Measurements from ENCODE around the gene GALR1.

Gene GALR1

DNA sequence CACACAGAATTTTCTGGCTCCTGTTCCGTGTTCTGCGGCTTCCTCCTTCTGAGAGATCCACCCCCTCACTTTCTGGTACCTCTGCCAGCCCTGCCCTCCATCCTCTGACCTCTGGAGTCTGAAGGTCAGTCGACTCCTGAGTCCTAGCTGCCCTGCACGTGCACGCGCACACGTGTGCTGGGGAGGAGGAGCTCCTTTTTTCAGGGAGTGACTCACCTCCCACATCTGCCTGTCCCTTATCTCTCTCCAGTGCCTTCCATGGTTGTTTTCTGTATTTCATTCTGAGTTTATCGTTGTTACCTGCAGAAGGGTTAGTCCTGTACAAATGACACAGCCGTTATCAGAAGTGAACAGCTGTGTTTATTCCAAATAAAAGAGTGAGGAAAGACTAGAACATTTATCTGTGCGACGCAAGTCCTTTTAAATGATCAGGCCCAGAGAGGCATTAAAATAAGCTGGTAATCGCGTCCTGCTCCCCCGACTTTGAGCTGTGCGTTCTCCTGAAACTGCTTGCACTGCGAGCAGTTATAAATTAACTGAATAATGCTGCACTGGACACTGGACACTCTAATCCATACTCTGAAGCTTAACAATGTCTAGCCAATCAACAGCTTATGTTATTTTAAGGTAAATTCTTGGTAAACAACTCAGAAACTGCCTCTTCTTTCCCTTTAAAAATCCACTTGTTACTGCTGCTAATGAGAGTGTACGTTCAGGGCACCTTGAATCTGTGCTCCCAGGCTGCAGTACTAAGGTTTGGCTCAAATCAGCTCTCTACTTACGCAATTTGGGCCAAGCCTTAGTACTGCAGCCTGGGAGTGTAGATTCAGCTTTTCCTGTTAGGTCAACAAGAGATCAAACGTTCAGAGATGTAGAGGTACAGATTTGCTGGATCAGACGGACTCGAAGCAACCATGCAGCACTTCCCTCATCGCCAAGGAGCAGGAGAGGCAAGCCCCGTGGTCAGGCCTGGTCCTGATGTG lies 72.5 kb downstream of the GALR1 start (continued):
- TF ChIP-seq, protein P1, sequence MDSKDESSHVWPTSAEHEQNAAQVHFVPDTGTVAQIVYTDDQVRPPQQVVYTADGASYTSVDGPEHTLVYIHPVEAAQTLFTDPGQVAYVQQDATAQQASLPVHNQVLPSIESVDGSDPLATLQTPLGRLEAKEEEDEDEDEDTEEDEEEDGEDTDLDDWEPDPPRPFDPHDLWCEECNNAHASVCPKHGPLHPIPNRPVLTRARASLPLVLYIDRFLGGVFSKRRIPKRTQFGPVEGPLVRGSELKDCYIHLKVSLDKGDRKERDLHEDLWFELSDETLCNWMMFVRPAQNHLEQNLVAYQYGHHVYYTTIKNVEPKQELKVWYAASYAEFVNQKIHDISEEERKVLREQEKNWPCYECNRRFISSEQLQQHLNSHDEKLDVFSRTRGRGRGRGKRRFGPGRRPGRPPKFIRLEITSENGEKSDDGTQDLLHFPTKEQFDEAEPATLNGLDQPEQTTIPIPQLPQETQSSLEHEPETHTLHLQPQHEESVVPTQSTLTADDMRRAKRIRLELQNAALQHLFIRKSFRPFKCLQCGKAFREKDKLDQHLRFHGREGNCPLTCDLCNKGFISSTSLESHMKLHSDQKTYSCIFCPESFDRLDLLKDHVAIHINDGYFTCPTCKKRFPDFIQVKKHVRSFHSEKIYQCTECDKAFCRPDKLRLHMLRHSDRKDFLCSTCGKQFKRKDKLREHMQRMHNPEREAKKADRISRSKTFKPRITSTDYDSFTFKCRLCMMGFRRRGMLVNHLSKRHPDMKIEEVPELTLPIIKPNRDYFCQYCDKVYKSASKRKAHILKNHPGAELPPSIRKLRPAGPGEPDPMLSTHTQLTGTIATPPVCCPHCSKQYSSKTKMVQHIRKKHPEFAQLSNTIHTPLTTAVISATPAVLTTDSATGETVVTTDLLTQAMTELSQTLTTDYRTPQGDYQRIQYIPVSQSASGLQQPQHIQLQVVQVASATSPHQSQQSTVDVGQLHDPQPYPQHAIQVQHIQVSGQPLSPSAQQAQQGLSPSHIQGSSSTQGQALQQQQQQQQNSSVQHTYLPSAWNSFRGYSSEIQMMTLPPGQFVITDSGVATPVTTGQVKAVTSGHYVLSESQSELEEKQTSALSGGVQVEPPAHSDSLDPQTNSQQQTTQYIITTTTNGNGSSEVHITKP (tag by site-specific recombination; IDR thresholded peaks at IDR 0.05): no peak
- no peak for TF ChIP-seq ZNF548 (tag by site-specific recombination; IDR thresholded peaks at IDR 0.05)
- TF ChIP-seq ZNF19 (tag by site-specific recombination; IDR thresholded peaks at IDR 0.05; ENCODE audit: low read depth): no peak
- no peak for TF ChIP-seq ZNF114 (tag by site-specific recombination; IDR thresholded peaks at IDR 0.05)
- no peak for TF ChIP-seq MZF1 (tag by site-specific recombination; IDR thresholded peaks at IDR 0.05; ENCODE audit: borderline replicate concordance)
- no peak for TF ChIP-seq ZNF324 (tag by site-specific recombination; IDR thresholded peaks at IDR 0.05)
- no peak for TF ChIP-seq KLF10 (tag by site-specific recombination; IDR thresholded peaks at IDR 0.05)
- TF ChIP-seq ZNF521 (tag by site-specific recombination; IDR thresholded peaks at IDR 0.05): no peak

DNA sequence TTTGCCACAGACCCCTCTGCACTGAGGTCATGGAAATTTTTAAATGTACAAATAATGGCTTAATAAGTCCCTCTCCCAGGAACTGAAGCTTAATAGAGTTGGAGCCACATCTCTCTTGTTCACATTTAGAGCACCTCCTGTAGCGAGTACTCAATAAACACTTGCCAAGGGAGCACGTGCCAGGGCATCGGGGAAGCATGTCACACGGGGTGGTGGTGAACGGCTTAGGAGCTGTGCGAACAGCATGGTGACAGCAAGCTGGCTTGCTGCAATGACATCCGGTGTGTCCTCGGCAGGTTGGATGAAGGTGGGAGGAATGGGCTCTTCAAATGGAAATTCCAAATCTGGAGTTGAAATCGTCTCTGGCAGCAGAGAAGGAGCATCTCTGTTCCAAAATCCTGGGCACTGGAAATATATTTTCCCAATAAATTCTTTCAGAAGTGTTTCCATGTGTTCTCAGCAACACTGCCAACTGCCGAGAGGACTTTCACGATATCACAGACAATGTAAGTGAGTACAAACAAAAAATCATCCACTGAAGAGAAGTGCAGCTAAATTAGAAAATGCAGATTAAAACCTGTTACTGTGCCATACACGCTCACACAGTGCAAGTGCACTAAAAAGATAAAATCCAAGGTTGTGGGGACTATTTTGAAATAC lies 74.1 kb downstream of the GALR1 start:
- Histone ChIP-seq H3K27ac (ENCODE audit: extremely low read depth, low read depth, low read length) (no peak overlapping the region), H3K36me3 (ENCODE audit: control insufficient read depth in 2 of 2, insufficient read depth in 1 of 2, low read length in 2 of 2) (no peaks in the 10 kb centered on the region), H3K4me1 (ENCODE audit: control insufficient read depth, insufficient read depth, low read length) (no peaks in the 10 kb centered on the region), H3K9me3 (ENCODE audit: control insufficient read depth, insufficient read depth, low read depth, low read length) (no peaks in the 10 kb centered on the region), H3K4me3 (ENCODE audit: low read depth, low read length) (no peak overlapping the region)
- CTCF ChIA-PET: no interaction called here
- POLR2A ChIA-PET: no interaction called here
- no peak for TF ChIP-seq GLI4 (tag by site-specific recombination; IDR thresholded peaks at IDR 0.05)
- no peak for TF ChIP-seq MEIS1 (CRISPR knock-in tag; IDR thresholded peaks at IDR 0.05; ENCODE audit: borderline replicate concordance)
- TF ChIP-seq ZNF560 (tag by site-specific recombination; IDR thresholded peaks at IDR 0.05; ENCODE audit: borderline replicate concordance): no peak
- no peak for TF ChIP-seq ZBTB20 (tag by site-specific recombination; IDR thresholded peaks at IDR 0.05)
- no peak for TF ChIP-seq ZNF776 (tag by site-specific recombination; IDR thresholded peaks at IDR 0.05; ENCODE audit: borderline replicate concordance)
- TF ChIP-seq ZNF133 (tag by site-specific recombination; IDR thresholded peaks at IDR 0.05): no peak
- TF ChIP-seq ZNF184 (tag by site-specific recombination; IDR thresholded peaks at IDR 0.05): no peak
- no peak for TF ChIP-seq ZNF530 (tag by site-specific recombination; IDR thresholded peaks at IDR 0.05; ENCODE audit: low read depth)
- TF ChIP-seq ZNF37A (tag by site-specific recombination; IDR thresholded peaks at IDR 0.05): no peak
- TF ChIP-seq ZNF473 (tag by site-specific recombination; IDR thresholded peaks at IDR 0.05): no peak
- TF ChIP-seq ZBTB8A (tag by site-specific recombination; IDR thresholded peaks at IDR 0.05): no peak
- no peak for TF ChIP-seq ZNF324 (tag by site-specific recombination; IDR thresholded peaks at IDR 0.05)
